Activated B cell treated with CpG ODN at 0.5 μM for 24 hours (primary cell): ENCODE measurements around the gene POPDC2. TPM values are rescaled to one million over a fixed set of nuclear protein-coding genes. Genes with fewer than 3 reads are reported as not detected.

Source experiments
- ATAC-seq: fragments of 200-7000 bp; cut with Tn5 transposase; one replicate; pipeline ENCODE4 v1.10.0; 2021; ENCODE audit warnings: low read depth, mild to moderate bottlenecking, moderate library complexity
- CTCF ChIA-PET: fragments of 350-600 bp; sonication (Branson Sonifier 250); formaldehyde crosslinking; loops from one replicate; lab custom pipeline; 2021; ENCODE audit warnings: antibody characterized with exemption; lab: Charles Lee
- POLR2A ChIA-PET: fragments of 350-600 bp; sonication (Branson Sonifier 250); formaldehyde crosslinking; loops from one replicate; lab custom pipeline; 2021; ENCODE audit warnings: antibody characterized with exemption; lab: Charles Lee
- DNase-seq: peaks from one replicate; pipeline ENCODE4 v3.0.0; 2022
- H3K27ac Mint-ChIP-seq: one replicate; pipeline ENCODE4 v1.8.0; 2020; ENCODE audit warnings: mixed read lengths
- H3K27me3 Mint-ChIP-seq: one replicate; pipeline ENCODE4 v1.8.0; 2021; ENCODE audit warnings: mixed read lengths
- H3K36me3 Mint-ChIP-seq: one replicate; pipeline ENCODE4 v1.8.0; 2021; ENCODE audit warnings: low read depth, mixed read lengths
- H3K4me1 Mint-ChIP-seq: one replicate; pipeline ENCODE4 v1.8.0; 2021; ENCODE audit warnings: mixed read lengths
- H3K4me3 Mint-ChIP-seq: one replicate; pipeline ENCODE4 v1.8.0; 2020; ENCODE audit warnings: mild to moderate bottlenecking, mixed read lengths
- H3K9me3 Mint-ChIP-seq: one replicate; pipeline ENCODE4 v1.8.0; 2020; ENCODE audit warnings: mixed read lengths
- intact Hi-C: fragments of 100-400 bp; cut with micrococcal nuclease; formaldehyde crosslinking; loops from one replicate; pipeline ENCODE4 v1.15.1; 2024
- total RNA-seq: library from RNA; stranded (reverse); gene quantifications from 2 replicates; pipeline ENCODE4 v1.2.3, GENCODE V29; 2022
- TF ChIP-seq, protein P1 (sequence below): fragments of 200-600 bp; IDR thresholded peaks from one replicate; pipeline ENCODE4 v1.8.0; 2022; ENCODE audit warnings: antibody characterized with exemption, mild to moderate bottlenecking

The POPDC2 gene
- total RNA-seq, 1 donor from 2014 or later = 6.7 TPM

DNA sequence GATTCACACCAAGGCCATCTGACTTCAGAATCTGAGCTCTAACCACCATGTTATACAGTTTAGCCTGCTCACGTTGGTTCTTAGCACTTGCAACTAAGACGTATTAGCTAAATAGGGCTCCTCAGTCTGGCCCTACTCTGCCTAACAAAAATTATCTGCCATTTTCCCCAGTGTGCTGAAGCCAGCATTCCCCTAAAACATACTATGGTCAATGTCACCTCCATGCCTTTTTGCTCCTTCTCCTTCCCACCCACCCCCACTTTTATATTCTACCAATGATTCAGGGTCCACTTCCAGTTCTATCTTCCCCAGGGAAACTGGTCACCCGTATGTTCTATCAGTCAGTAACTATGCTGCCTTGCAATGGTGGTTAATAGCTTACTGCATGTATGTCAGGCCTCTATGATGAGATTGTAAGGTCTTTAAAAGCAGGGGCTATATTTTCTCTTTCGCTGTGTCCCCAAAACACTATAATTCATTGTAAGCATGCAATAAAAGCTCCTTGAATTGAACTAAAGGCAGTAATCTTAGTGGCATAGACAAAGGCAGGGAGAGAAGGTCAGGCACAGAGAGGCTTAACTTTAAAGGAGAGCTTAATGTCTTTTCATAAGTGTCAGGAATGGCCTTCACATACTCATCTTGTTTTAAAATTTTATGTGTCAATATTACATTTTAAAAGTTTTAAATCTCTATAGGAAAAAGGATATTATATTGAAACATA is 23.3 kb downstream of the POPDC2 start:
- CTCF ChIA-PET = interaction anchor here (1.2 to 1.7 kb wide), 2 partner anchors 9 to 77 kb away, joined by 4 to 6 read pairs; no protein-coding TSS in a partner anchor
- H3K36me3 Mint-ChIP-seq = peaks cover 14% of the 10 kb centered on the region

DNA sequence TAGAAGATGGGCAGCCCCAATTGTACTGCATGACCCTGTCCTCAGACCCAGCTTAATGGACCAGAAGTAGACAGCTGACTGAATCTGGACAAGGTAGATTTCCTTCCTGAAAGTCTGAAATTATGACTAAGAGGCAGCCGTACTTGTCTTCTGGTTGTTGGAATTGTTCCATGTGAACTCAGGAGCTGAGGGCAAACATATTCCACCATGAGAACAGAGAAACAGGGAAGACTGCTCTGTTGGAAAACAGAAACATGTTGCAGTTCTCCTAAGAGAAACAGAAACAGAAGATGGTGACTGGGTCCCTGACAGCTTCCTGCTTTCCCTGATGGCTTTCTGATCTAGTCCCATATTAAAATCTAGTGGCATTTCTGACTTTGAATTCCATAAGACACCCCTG is 24.1 kb downstream of the POPDC2 start:
- intact Hi-C loops = no loop called here
- TF ChIP-seq, protein P1, sequence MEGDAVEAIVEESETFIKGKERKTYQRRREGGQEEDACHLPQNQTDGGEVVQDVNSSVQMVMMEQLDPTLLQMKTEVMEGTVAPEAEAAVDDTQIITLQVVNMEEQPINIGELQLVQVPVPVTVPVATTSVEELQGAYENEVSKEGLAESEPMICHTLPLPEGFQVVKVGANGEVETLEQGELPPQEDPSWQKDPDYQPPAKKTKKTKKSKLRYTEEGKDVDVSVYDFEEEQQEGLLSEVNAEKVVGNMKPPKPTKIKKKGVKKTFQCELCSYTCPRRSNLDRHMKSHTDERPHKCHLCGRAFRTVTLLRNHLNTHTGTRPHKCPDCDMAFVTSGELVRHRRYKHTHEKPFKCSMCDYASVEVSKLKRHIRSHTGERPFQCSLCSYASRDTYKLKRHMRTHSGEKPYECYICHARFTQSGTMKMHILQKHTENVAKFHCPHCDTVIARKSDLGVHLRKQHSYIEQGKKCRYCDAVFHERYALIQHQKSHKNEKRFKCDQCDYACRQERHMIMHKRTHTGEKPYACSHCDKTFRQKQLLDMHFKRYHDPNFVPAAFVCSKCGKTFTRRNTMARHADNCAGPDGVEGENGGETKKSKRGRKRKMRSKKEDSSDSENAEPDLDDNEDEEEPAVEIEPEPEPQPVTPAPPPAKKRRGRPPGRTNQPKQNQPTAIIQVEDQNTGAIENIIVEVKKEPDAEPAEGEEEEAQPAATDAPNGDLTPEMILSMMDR = no peak
- H3K4me1 Mint-ChIP-seq = peaks cover 51% of the 10 kb centered on the region
- no peak overlapping the region for H3K4me3 Mint-ChIP-seq
- ChIA-PET POLR2A (interaction anchor here (2.9 to 3.4 kb wide), 2 partner anchors 8 to 40 kb away, joined by 20 to 51 read pairs; partner anchors contain the start of gene COX17), CTCF (interaction anchor here (1.2 kb wide), 1 partner anchor 8 kb away, joined by 4 read pairs; no protein-coding TSS in a partner anchor)
- H3K36me3 Mint-ChIP-seq = peaks cover 8% of the 10 kb centered on the region
- H3K27ac Mint-ChIP-seq = no peak overlapping the region
- no peak for DNase-seq
- no peaks in the 10 kb centered on the region for H3K27me3 Mint-ChIP-seq
- ATAC-seq = no peak
- no peaks in the 10 kb centered on the region for H3K9me3 Mint-ChIP-seq

More for the DNA sequence above, 23.3 kb downstream of the POPDC2 start:
- Mint-ChIP-seq H3K27me3 (no peaks in the 10 kb centered on the region), H3K4me1 (peaks cover 49% of the 10 kb centered on the region), H3K27ac (peak overlapping the region; percentile 98), H3K9me3 (no peaks in the 10 kb centered on the region), H3K4me3 (no peak overlapping the region)
- POLR2A ChIA-PET = interaction anchor here (0.6 to 3.4 kb wide), 6 partner anchors 9 to 78 kb away, joined by 3 to 51 read pairs (median 10); partner anchors contain the start of gene COX17
- ATAC-seq (no peak), DNase-seq (no peak)
- intact Hi-C loops = no loop called here
- TF ChIP-seq, protein P1 = no peak

DNA sequence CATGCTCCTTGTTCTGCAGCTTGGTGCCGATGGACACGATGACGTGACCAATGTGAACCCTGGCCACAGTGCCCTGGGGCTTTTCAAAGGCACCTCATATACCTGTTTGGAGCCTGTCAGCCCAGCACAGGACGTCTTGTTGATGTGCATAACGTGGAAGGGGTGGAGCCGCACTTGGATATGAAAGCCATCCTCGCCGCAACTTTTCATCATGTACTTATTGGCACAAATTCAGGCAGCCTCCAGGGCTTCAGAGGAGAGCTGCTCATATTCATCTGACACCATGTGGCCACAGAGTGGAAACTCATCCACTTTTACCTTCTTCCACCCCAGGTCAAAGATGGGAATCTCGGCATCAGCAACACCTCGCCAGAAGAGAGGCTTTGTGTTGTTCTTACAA is 24.7 kb downstream of the POPDC2 start:
- POLR2A ChIA-PET = interaction anchor here (3.4 kb wide), 1 partner anchor 7 kb away, joined by 51 read pairs; no protein-coding TSS in a partner anchor

DNA sequence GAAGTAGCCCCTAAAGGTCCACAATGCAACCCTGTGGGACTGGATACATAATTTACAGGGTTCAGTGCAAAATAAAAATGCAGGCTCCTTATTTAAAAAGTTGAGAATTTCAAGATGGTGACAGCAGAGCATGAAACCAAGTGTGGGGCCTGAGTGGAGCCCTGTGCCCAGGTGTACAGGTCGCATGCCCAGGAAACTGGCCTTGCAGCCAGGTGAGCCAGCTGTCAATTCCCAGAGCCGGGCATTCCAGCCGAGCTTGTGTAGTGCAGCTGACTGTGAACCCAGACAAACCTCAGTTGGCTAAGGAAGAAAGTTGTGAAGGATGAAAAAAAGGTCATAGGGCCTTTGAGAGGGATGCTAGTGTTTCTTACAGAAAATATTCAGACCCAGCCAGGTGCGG is 27.6 kb downstream of the POPDC2 start:
- intact Hi-C loops = no loop called here
- DNase-seq (no peak), ATAC-seq (no peak)
- POLR2A ChIA-PET = no interaction called here
- H3K36me3 Mint-ChIP-seq = no peaks in the 10 kb centered on the region
- H3K4me3 Mint-ChIP-seq = no peak overlapping the region
- H3K27ac Mint-ChIP-seq = no peak overlapping the region
- CTCF ChIA-PET = no interaction called here
- H3K4me1 Mint-ChIP-seq = peaks cover 58% of the 10 kb centered on the region
- H3K9me3 Mint-ChIP-seq = no peaks in the 10 kb centered on the region
- TF ChIP-seq, protein P1 = no peak
- H3K27me3 Mint-ChIP-seq = no peaks in the 10 kb centered on the region

More for the DNA sequence above, 24.7 kb downstream of the POPDC2 start:
- ATAC-seq (no peak), DNase-seq (no peak)
- no peak overlapping the region for H3K4me3 Mint-ChIP-seq
- peaks cover 7% of the 10 kb centered on the region for H3K36me3 Mint-ChIP-seq
- intact Hi-C loops = no loop called here
- TF ChIP-seq, protein P1 = no peak
- no peaks in the 10 kb centered on the region for H3K27me3 Mint-ChIP-seq
- no peak overlapping the region for H3K27ac Mint-ChIP-seq
- no peaks in the 10 kb centered on the region for H3K9me3 Mint-ChIP-seq
- H3K4me1 Mint-ChIP-seq = peaks cover 55% of the 10 kb centered on the region
- CTCF ChIA-PET = no interaction called here

DNA sequence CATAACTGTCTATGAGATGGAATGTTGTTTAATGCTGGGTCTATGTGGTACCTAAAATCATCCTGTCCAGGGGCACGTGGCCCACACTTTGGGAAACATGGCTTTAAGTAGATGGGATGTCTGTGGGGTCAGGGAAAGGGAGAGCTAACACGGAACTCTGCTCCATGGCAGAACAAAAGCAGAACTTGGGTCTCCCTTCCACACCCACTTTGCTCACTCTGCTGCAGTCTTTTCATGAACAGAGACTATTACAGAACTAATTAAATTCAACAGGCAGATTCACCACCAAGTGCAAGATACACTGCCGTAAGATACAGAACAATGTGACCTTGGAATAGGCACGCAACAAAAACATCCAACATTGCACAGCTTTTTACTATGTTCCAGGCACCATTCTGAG is 28.2 kb downstream of the POPDC2 start:
- Mint-ChIP-seq H3K36me3 (no peaks in the 10 kb centered on the region), H3K4me1 (peaks cover 58% of the 10 kb centered on the region), H3K9me3 (no peaks in the 10 kb centered on the region), H3K4me3 (no peak overlapping the region), H3K27ac (peak overlapping the region; percentile 35), H3K27me3 (no peaks in the 10 kb centered on the region)
- intact Hi-C loops = no loop called here
- ChIA-PET CTCF (no interaction called here), POLR2A (interaction anchor here (0.5 kb wide), 1 partner anchor 175 kb away, joined by 3 read pairs; no protein-coding TSS in a partner anchor)
- TF ChIP-seq, protein P1 = no peak
- ATAC-seq = no peak
- DNase-seq = no peak
